IMR-90 (cell line): ENCODE data around the gene STT3A. TPM values are rescaled to one million over a fixed set of nuclear protein-coding genes. Genes with fewer than 3 reads are reported as not detected.

Experiments used
- ATAC-seq: fragments of 200-7000 bp; cut with Tn5 transposase; 2 replicates; pipeline ENCODE4 v1.9.1; 2020; ENCODE audit warnings: low read depth, mild to moderate bottlenecking, moderate library complexity
- BruUV-seq: library from RNA; stranded (reverse); fragments of 400-500 nt; replicated peaks from 2 replicates; lab custom pipeline; 2021; lab: Mats Ljungman, UMichigan
- CTCF ChIA-PET: fragments of 300-600 bp; formaldehyde crosslinking; extraction: SDS; loops from one replicate; lab custom pipeline; 2021; ENCODE audit warnings: antibody characterized with exemption; lab: Yijun Ruan, JAX
- POLR2A ChIA-PET: fragments of 300-600 bp; sonication (Branson Sonifier 250); formaldehyde crosslinking; loops from one replicate; lab custom pipeline; 2022; ENCODE audit warnings: antibody characterized with exemption; ENCODE audit not compliant: unreplicated experiment; lab: Charles Lee
- DNase-seq: peaks from one replicate; pipeline ENCODE4 v3.0.0; 2013
- H2AFZ ChIP-seq: replicated peaks from 2 replicates; pipeline ENCODE3; 2013; ENCODE audit warnings: low read length, mild to moderate bottlenecking; ENCODE audit not compliant: poor library complexity
- H2AK5ac ChIP-seq: 2 replicates; pipeline ENCODE4 v1.6.1; 2013; ENCODE audit warnings: low read depth, low read length, inconsistent platforms
- H2AK9ac ChIP-seq: replicated peaks from 2 replicates; pipeline ENCODE3; 2013; ENCODE audit warnings: mild to moderate bottlenecking, low read depth, low read length, moderate library complexity; ENCODE audit not compliant: poor library complexity
- H2BK120ac ChIP-seq: 2 replicates; pipeline ENCODE4 v1.6.1; 2013; ENCODE audit warnings: low read depth, low read length, inconsistent platforms
- H2BK15ac ChIP-seq: 3 replicates; pipeline ENCODE4 v1.6.1; 2013; ENCODE audit warnings: low read depth, low read length, inconsistent platforms
- H2BK20ac ChIP-seq: 2 replicates; pipeline ENCODE4 v1.6.1; 2013; ENCODE audit warnings: low read depth, mild to moderate bottlenecking, inconsistent platforms, low read length, moderate library complexity
- H2BK5ac ChIP-seq: 2 replicates; pipeline ENCODE4 v1.6.1; 2013; ENCODE audit warnings: mild to moderate bottlenecking, low read depth, low read length, inconsistent platforms; ENCODE audit not compliant: poor library complexity, severe bottlenecking
- H3K14ac ChIP-seq: replicated peaks from 2 replicates; pipeline ENCODE4 v1.6.1; 2013; ENCODE audit warnings: low read depth, low read length, inconsistent platforms
- H3K18ac ChIP-seq: 2 replicates; pipeline ENCODE4 v1.6.1; 2013; ENCODE audit warnings: low read depth, low read length, control low read depth
- H3K23ac ChIP-seq: 2 replicates; pipeline ENCODE4 v1.6.1; 2013; ENCODE audit warnings: low read depth, low read length, inconsistent platforms
- H3K27ac ChIP-seq: 2 replicates; pipeline ENCODE4 v1.5.1; 2013; ENCODE audit warnings: mild to moderate bottlenecking, control low read depth, low read length; ENCODE audit not compliant: insufficient read depth
- H3K27me3 ChIP-seq: 2 replicates; pipeline ENCODE4 v1.6.1; 2013; ENCODE audit warnings: low read length; ENCODE audit not compliant: control insufficient read depth, insufficient read depth
- H3K36me3 ChIP-seq: 2 replicates; pipeline ENCODE4 v1.6.1; 2013; ENCODE audit warnings: low read length, mixed read lengths; ENCODE audit not compliant: control insufficient read depth, insufficient read depth
- H3K4ac ChIP-seq: 2 replicates; pipeline ENCODE4 v1.6.1; 2013; ENCODE audit warnings: low read depth, low read length, inconsistent platforms
- H3K4me1 ChIP-seq: 2 replicates; pipeline ENCODE4 v1.6.1; 2013; ENCODE audit warnings: low read length, mixed read lengths; ENCODE audit not compliant: control insufficient read depth, insufficient read depth
- H3K4me2 ChIP-seq: 2 replicates; pipeline ENCODE4 v1.6.1; 2013; ENCODE audit warnings: low read depth, mild to moderate bottlenecking, control low read depth, low read length, moderate library complexity
- H3K4me3 ChIP-seq: 2 replicates; pipeline ENCODE4 v1.5.1; 2013; ENCODE audit warnings: low read depth, mild to moderate bottlenecking, control low read depth, low read length, moderate library complexity; ENCODE audit not compliant: insufficient read depth
- H3K56ac ChIP-seq: 2 replicates; pipeline ENCODE4 v1.6.1; 2013; ENCODE audit warnings: low read length, inconsistent platforms; ENCODE audit not compliant: insufficient read depth; ENCODE audit errors: extremely low read depth
- H3K79me1 ChIP-seq, 2 experiments: 2 replicates each; pipeline ENCODE4 v1.6.1; 2013; ENCODE audit warnings: low read length in 2 of 2, inconsistent platforms in 1 of 2, low read depth in 1 of 2
- H3K9ac ChIP-seq: 2 replicates; pipeline ENCODE4 v1.6.1; 2013; ENCODE audit warnings: low read depth, low read length, control low read depth
- H3K9me1 ChIP-seq: 2 replicates; pipeline ENCODE4 v1.6.1; 2013; ENCODE audit warnings: low read length, inconsistent platforms; ENCODE audit not compliant: insufficient read depth
- H3K9me3 ChIP-seq: 2 replicates; pipeline ENCODE4 v1.6.1; 2013; ENCODE audit warnings: low read length; ENCODE audit not compliant: control insufficient read depth, insufficient read depth
- H4K20me1 ChIP-seq: 2 replicates; pipeline ENCODE4 v1.6.1; 2013; ENCODE audit warnings: low read length, inconsistent platforms; ENCODE audit not compliant: insufficient read depth
- H4K5ac ChIP-seq: 2 replicates; pipeline ENCODE4 v1.6.1; 2013; ENCODE audit warnings: mild to moderate bottlenecking, low read depth, low read length, control low read depth
- H4K8ac ChIP-seq, 2 experiments: 2 replicates each; pipeline ENCODE4 v1.6.1; 2013; ENCODE audit warnings: low read depth in 2 of 2, low read length in 2 of 2, control low read depth in 1 of 2, inconsistent platforms in 1 of 2
- H4K91ac ChIP-seq: 2 replicates; pipeline ENCODE4 v1.6.1; 2013; ENCODE audit warnings: low read depth, low read length, inconsistent platforms; ENCODE audit not compliant: insufficient read depth
- CEBPB ChIP-seq: IDR thresholded peaks from 2 replicates; pipeline ENCODE4 v1.6.1; 2012; ENCODE audit warnings: low read depth, low read length, improper control_type of control experiment
- CHD1 ChIP-seq: IDR thresholded peaks from 2 replicates; pipeline ENCODE4 v1.6.1; 2012; ENCODE audit warnings: low read depth, low read length, improper control_type of control experiment
- CTCF ChIP-seq: conservative IDR thresholded peaks from 2 replicates; pipeline ENCODE4 v1.5.1; 2012; ENCODE audit warnings: mild to moderate bottlenecking, low read depth, low read length, improper control_type of control experiment
- ELK1 ChIP-seq: fragments of 150-350 bp; IDR thresholded peaks from 2 replicates; pipeline ENCODE4 v1.6.1; 2016; ENCODE audit warnings: low read depth, mild to moderate bottlenecking, low read length, moderate library complexity, borderline replicate concordance
- FOS ChIP-seq: fragments of 150-350 bp; IDR thresholded peaks from 2 replicates; pipeline ENCODE4 v1.6.1; 2016; ENCODE audit warnings: low read depth, low read length
- MAFK ChIP-seq: IDR thresholded peaks from 2 replicates; pipeline ENCODE4 v1.6.1; 2012; ENCODE audit warnings: low read depth, low read length, improper control_type of control experiment
- MAZ ChIP-seq: IDR thresholded peaks from 2 replicates; pipeline ENCODE4 v1.6.1; 2012; ENCODE audit warnings: low read depth, mild to moderate bottlenecking, low read length, improper control_type of control experiment, moderate library complexity, borderline replicate concordance
- MXI1 ChIP-seq: IDR thresholded peaks from 2 replicates; pipeline ENCODE4 v1.6.1; 2012; ENCODE audit warnings: low read depth, mild to moderate bottlenecking, low read length, moderate library complexity, borderline replicate concordance
- NFE2L2 ChIP-seq: fragments of 150-350 bp; IDR thresholded peaks from 2 replicates; pipeline ENCODE4 v1.6.1; 2016; ENCODE audit warnings: low read depth, mild to moderate bottlenecking, low read length
- POLR2A ChIP-seq: IDR thresholded peaks from 2 replicates; pipeline ENCODE4 v1.6.1; 2012; ENCODE audit warnings: mild to moderate bottlenecking, low read depth, low read length
- RAD21 ChIP-seq: IDR thresholded peaks from 2 replicates; pipeline ENCODE4 v1.6.1; 2012; ENCODE audit warnings: low read length, improper control_type of control experiment
- SMC3 ChIP-seq: fragments of 150-350 bp; IDR thresholded peaks from 2 replicates; pipeline ENCODE4 v1.6.1; 2016; ENCODE audit warnings: low read depth, mild to moderate bottlenecking, antibody characterized with exemption, low read length, moderate library complexity
- USF2 ChIP-seq: fragments of 150-350 bp; IDR thresholded peaks from 2 replicates; pipeline ENCODE4 v1.6.1; 2017; ENCODE audit warnings: mild to moderate bottlenecking, antibody characterized with exemption, low read length, low read depth
- WGBS, 2 experiments: methylation state at CpG; one replicate each; pipeline versions ENCODE4 v1.1.5 to v1.1.7; 2013; ENCODE audit warnings: missing lambda C conversion rate in 2 of 2; ENCODE audit not compliant: insufficient read length in 1 of 2; ENCODE audit errors: extremely low coverage in 2 of 2; 5-methylcytosine and 5-hydroxymethylcytosine counted together
- dilution Hi-C: fragments of 300-500 bp; cut with HindIII; formaldehyde crosslinking; loops from one replicate; pipeline ENCODE4 v1.14.3; 2018; ENCODE audit warnings: low sequenced_read_pairs; ENCODE audit not compliant: unreplicated experiment
- in situ Hi-C: fragments of 300-500 bp; cut with MboI; formaldehyde crosslinking; loops from 3 replicates; pipeline ENCODE4 v1.14.3; 2019; ENCODE audit warnings: low sequenced_read_pairs, inconsistent platforms, mixed read lengths
- intact Hi-C: fragments of 100-400 bp; cut with micrococcal nuclease; formaldehyde crosslinking; loops from 2 replicates; pipeline ENCODE4 v1.10.0; 2022
- polyA plus RNA-seq, 3 experiments: library from polyadenylated mRNA; depleted of rRNA; stranded (reverse); fragments of >200 nt; gene quantifications; 2 replicates each; pipeline ENCODE4 v1.2.3, GENCODE V29; 2012; ENCODE audit warnings: low replicate concordance in 1 of 3
- total RNA-seq: library from RNA; depleted of rRNA; stranded (reverse); fragments of >200 nt; gene quantifications from 2 replicates; pipeline ENCODE4 v1.2.3, GENCODE V29; 2012

Gene STT3A
- total and polyA plus RNA-seq, 2 of the 4 experiments (the other 2 are of a cell fraction), result 180 to 387 TPM

- CTCF ChIA-PET, result no interaction called here
These were observed 2.3 kb downstream of the STT3A start for GRCh38 chr11:125594958-125595357.

More at GRCh38 chr11:125594958-125595357, 2.3 kb downstream of the STT3A start:
- Histone ChIP-seq H3K14ac (no peak overlapping the region), H3K4me1 (0 out of 2 replicates have a peak, but pooled peaks cover 2% of the 10 kb centered on the region), H3K36me3 (peaks cover 13% of the 10 kb centered on the region), H4K20me1 (peaks cover 6% of the 10 kb centered on the region; the same call in 1 of the 2 replicates), H2BK5ac (no peak overlapping the region), H2BK120ac (no peak overlapping the region), H3K4me3 (no peak overlapping the region), H2AFZ (no peak overlapping the region), H2AK9ac (no peak overlapping the region), H2AK5ac (no peak overlapping the region), H3K18ac (no peak overlapping the region), H3K9me3 (no peaks in the 10 kb centered on the region), H3K79me1 (peaks cover 9 to 44% of the 10 kb centered on the region in 2 experiments), H3K23ac (no peak overlapping the region), H3K27ac (no peak overlapping the region), H3K56ac (no peak overlapping the region), H3K9me1 (no peaks in the 10 kb centered on the region), H3K9ac (no peak overlapping the region), H3K4me2 (no peak overlapping the region), H4K91ac (no peak overlapping the region), H2BK20ac (no peak overlapping the region), H3K27me3 (no peaks in the 10 kb centered on the region), H4K8ac (no peak overlapping the region), H2BK15ac (no peak overlapping the region), H4K5ac (no peak overlapping the region), H3K4ac (no peak overlapping the region)
- no peak for DNase-seq
- intact Hi-C loops, result no loop called here
- dilution Hi-C loops, result no loop called here
- no peak for ATAC-seq
- TF ChIP-seq MXI1, result no peak
- no peak for TF ChIP-seq CHD1
- TF ChIP-seq CTCF, result no peak
- TF ChIP-seq USF2, result no peak
- no peak for TF ChIP-seq ELK1
- TF ChIP-seq RAD21, result no peak
- no peak for TF ChIP-seq POLR2A
- TF ChIP-seq CEBPB, result no peak
- no peak for TF ChIP-seq FOS
- no peak for TF ChIP-seq MAZ
- no peak for TF ChIP-seq SMC3
- no peak for TF ChIP-seq NFE2L2
- no peak for TF ChIP-seq MAFK
- BruUV-seq, result no TSS peak
- POLR2A ChIA-PET, result no interaction called here
- no CpG with 5 or more reads among the region's 3 CpGs for WGBS, 2 experiments
- in situ Hi-C loops, result loop anchor here (25.0 kb wide), 1 partner anchor 958 kb away; no protein-coding TSS in a partner anchor
